H1 (cell line): ENCODE data around the gene ATG5. TPM values are rescaled to one million over a fixed set of nuclear protein-coding genes. Genes with fewer than 3 reads are reported as not detected.
"Not testable (repeated sequence)": the region's sequence is repeated elsewhere in the genome, so short reads cannot be mapped to it uniquely, and the experiment has no call there.

Experiments used
- CTCF ChIA-PET: fragments of 300-600 bp; sonication (Branson Sonifier 250); formaldehyde crosslinking; loops from one replicate; lab custom pipeline; 2021; ENCODE audit not compliant: partially characterized antibody; lab: Charles Lee
- POLR2A ChIA-PET: fragments of 300-600 bp; sonication (Branson Sonifier 250); formaldehyde crosslinking; loops from one replicate; lab custom pipeline; 2021; ENCODE audit warnings: inconsistent platforms; ENCODE audit not compliant: partially characterized antibody; lab: Charles Lee
- DNase-seq, 2 experiments: peaks; one replicate each; pipeline versions ENCODE4 v3.0.0 to v3.0.0-alpha.2; 2010 to 2022; ENCODE audit warnings: low spot score in 2 of 2, low read depth in 1 of 2, mixed read lengths in 1 of 2
- FAIRE-seq: peaks from 2 replicates; lab custom pipeline; 2011; peaks lifted over from hg19 to GRCh38; lab: Jason Lieb, UNC
- H2AFZ ChIP-seq: 2 replicates; pipeline ENCODE4 v1.8.1; 2012; ENCODE audit warnings: low read length, inconsistent platforms
- H2AK5ac ChIP-seq: 2 replicates; pipeline ENCODE4 v1.6.1; 2013; ENCODE audit warnings: low read depth, low read length
- H2BK120ac ChIP-seq: replicated peaks from 2 replicates; pipeline ENCODE3; 2013; ENCODE audit warnings: low read depth, low read length, inconsistent platforms
- H2BK12ac ChIP-seq: 2 replicates; pipeline ENCODE4 v1.6.1; 2013; ENCODE audit warnings: low read depth, low read length
- H2BK15ac ChIP-seq: 2 replicates; pipeline ENCODE4 v1.6.1; 2013; ENCODE audit warnings: low read length
- H2BK20ac ChIP-seq: 2 replicates; pipeline ENCODE4 v1.6.1; 2013; ENCODE audit warnings: low read length
- H2BK5ac ChIP-seq: 2 replicates; pipeline ENCODE4 v1.6.1; 2013; ENCODE audit warnings: low read depth, low read length
- H3K14ac ChIP-seq: 2 replicates; pipeline ENCODE4 v1.6.1; 2013; ENCODE audit warnings: inconsistent platforms; ENCODE audit not compliant: insufficient read length
- H3K18ac ChIP-seq: 2 replicates; pipeline ENCODE4 v1.6.1; 2013; ENCODE audit warnings: low read length; ENCODE audit errors: extremely low read depth
- H3K23ac ChIP-seq: 2 replicates; pipeline ENCODE4 v1.6.1; 2013; ENCODE audit warnings: inconsistent platforms; ENCODE audit not compliant: insufficient read length
- H3K23me2 ChIP-seq: 2 replicates; pipeline ENCODE4 v1.6.1; 2013; ENCODE audit warnings: low read depth, low read length
- H3K27ac ChIP-seq: 2 replicates; pipeline ENCODE4 v1.6.1; 2011; ENCODE audit warnings: low read depth, low read length, inconsistent platforms
- H3K27me3 ChIP-seq, 4 experiments: replicated peaks in 1 of 4; 1 replicate in 1 of 4; 2 replicates in 3 of 4; pipeline versions ENCODE4 v1.6.1 to v1.8.1; 2011 to 2013; ENCODE audit warnings: low read length in 3 of 4, mild to moderate bottlenecking in 3 of 4, inconsistent platforms in 2 of 4, mixed read lengths in 2 of 4, moderate library complexity in 1 of 4; ENCODE audit not compliant: control insufficient read depth in 3 of 4, insufficient read depth in 3 of 4; ENCODE audit errors: extremely low read depth in 1 of 4
- H3K36me3 ChIP-seq, 4 experiments: 2 replicates each; pipeline versions ENCODE4 v1.6.1 to v1.8.1; 2011 to 2013; ENCODE audit warnings: mild to moderate bottlenecking in 4 of 4, low read length in 3 of 4, moderate library complexity in 2 of 4, control low read depth in 1 of 4, inconsistent platforms in 1 of 4; ENCODE audit not compliant: insufficient read depth in 4 of 4, control insufficient read depth in 2 of 4
- H3K4ac ChIP-seq: replicated peaks from 2 replicates; pipeline ENCODE3; 2013; ENCODE audit warnings: low read length, low read depth, mixed read lengths, inconsistent platforms; ENCODE audit not compliant: insufficient read length
- H3K4me1 ChIP-seq, 4 experiments: replicated peaks in 1 of 4; 1 replicate in 1 of 4; 2 replicates in 3 of 4; pipeline versions ENCODE4 v1.6.1 to v1.8.1; 2011 to 2013; ENCODE audit warnings: low read length in 3 of 4, inconsistent platforms in 2 of 4, mixed read lengths in 1 of 4; ENCODE audit not compliant: insufficient read depth in 4 of 4, control insufficient read depth in 3 of 4
- H3K4me2 ChIP-seq, 2 experiments: 2 replicates each; pipeline versions ENCODE4 v1.6.1 to v1.8.1; 2011 to 2013; ENCODE audit warnings: low read depth in 2 of 2, low read length in 2 of 2, control low read depth in 1 of 2, inconsistent platforms in 1 of 2, mild to moderate bottlenecking in 1 of 2; ENCODE audit not compliant: insufficient read depth in 1 of 2
- H3K4me3 ChIP-seq, 4 experiments: fragments of 200-600, 300-600 bp in 1 of 4; sonication (generic), shearing (Covaris generic), sonication (Bioruptor Twin) in 1 of 4; 2 replicates each; pipeline versions ENCODE4 v1.5.1 to v1.8.1; 2011 to 2016; ENCODE audit warnings: low read length in 4 of 4, low read depth in 3 of 4, control low read depth in 2 of 4, inconsistent platforms in 2 of 4, mild to moderate bottlenecking in 2 of 4, mixed read lengths in 1 of 4, moderate library complexity in 1 of 4; ENCODE audit not compliant: insufficient read depth in 2 of 4; ENCODE audit errors: extremely low read depth in 1 of 4
- H3K56ac ChIP-seq: replicated peaks from 2 replicates; pipeline ENCODE3; 2013; ENCODE audit warnings: low read depth, mild to moderate bottlenecking, mixed read lengths, low read length, inconsistent platforms; ENCODE audit not compliant: insufficient read length
- H3K79me1 ChIP-seq: 2 replicates; pipeline ENCODE4 v1.6.1; 2013; ENCODE audit warnings: low read depth, low read length, control low read depth
- H3K79me2 ChIP-seq, 2 experiments: 2 replicates each; pipeline versions ENCODE4 v1.6.1 to v1.8.1; 2012 to 2013; ENCODE audit warnings: low read length in 2 of 2, mild to moderate bottlenecking in 2 of 2, inconsistent platforms in 1 of 2; ENCODE audit not compliant: insufficient read depth in 2 of 2, control insufficient read depth in 1 of 2
- H3K9ac ChIP-seq, 4 experiments: replicated peaks in 1 of 4; 1 replicate in 1 of 4; 2 replicates in 3 of 4; pipeline versions ENCODE4 v1.6.1 to v1.8.1; 2011 to 2013; ENCODE audit warnings: low read depth in 3 of 4, low read length in 3 of 4, control low read depth in 2 of 4, mild to moderate bottlenecking in 2 of 4, moderate library complexity in 2 of 4, inconsistent platforms in 1 of 4; ENCODE audit errors: extremely low read depth in 1 of 4
- H3K9me3 ChIP-seq, 2 experiments: 2 replicates each; pipeline versions ENCODE4 v1.6.1 to v1.8.1; 2012 to 2013; ENCODE audit warnings: mild to moderate bottlenecking in 2 of 2, moderate library complexity in 2 of 2, control low read depth in 1 of 2, inconsistent platforms in 1 of 2, low read depth in 1 of 2, low read length in 1 of 2, mixed read lengths in 1 of 2; ENCODE audit not compliant: insufficient read depth in 2 of 2
- H4K20me1 ChIP-seq, 2 experiments: replicated peaks in 1 of 2; 2 replicates each; pipeline versions ENCODE3 to v1.8.1; 2011 to 2013; ENCODE audit warnings: inconsistent platforms in 2 of 2, low read length in 2 of 2, mild to moderate bottlenecking in 1 of 2; ENCODE audit not compliant: insufficient read depth in 2 of 2, control insufficient read depth in 1 of 2
- H4K5ac ChIP-seq: 2 replicates; pipeline ENCODE4 v1.6.1; 2013; ENCODE audit warnings: low read length, low read depth, mixed read lengths, inconsistent platforms; ENCODE audit not compliant: insufficient read length
- H4K8ac ChIP-seq: 2 replicates; pipeline ENCODE4 v1.8.0; 2013; ENCODE audit warnings: mild to moderate bottlenecking, moderate library complexity, low read length, inconsistent platforms; ENCODE audit not compliant: insufficient read depth; ENCODE audit errors: extremely low read depth
- H4K91ac ChIP-seq: replicated peaks from 2 replicates; pipeline ENCODE3; 2013; ENCODE audit warnings: low read length, mixed read lengths, inconsistent platforms; ENCODE audit not compliant: insufficient read length
- RFX5 ChIP-seq: IDR thresholded peaks from 2 replicates; pipeline ENCODE4 v1.6.1; 2011; ENCODE audit warnings: low read depth, low read length, improper control_type of control experiment, borderline replicate concordance
- SIN3A ChIP-seq, 2 experiments: IDR thresholded peaks in 1 of 2; conservative IDR thresholded peaks in 1 of 2; 2 replicates each; pipeline ENCODE4 v1.6.1; 2011 to 2012; ENCODE audit warnings: low read length in 2 of 2, improper control_type of control experiment in 1 of 2, low read depth in 1 of 2, mild to moderate bottlenecking in 1 of 2
- WGBS, 2 experiments: shearing (Covaris generic) in 1 of 2; methylation state at CpG; one replicate each; pipeline versions ENCODE4 v1.1.6 to v1.1.7; 2013 to 2015; ENCODE audit warnings: low lambda C conversion rate in 2 of 2, mixed read lengths in 2 of 2, inconsistent platforms in 1 of 2, low coverage in 1 of 2, missing lambda C conversion rate in 1 of 2; ENCODE audit not compliant: insufficient replicate concordance in 2 of 2, insufficient coverage in 1 of 2, insufficient read length in 1 of 2; ENCODE audit errors: extremely low coverage in 1 of 2, missing lambda C conversion rate in 1 of 2; 5-methylcytosine and 5-hydroxymethylcytosine counted together
- polyA plus RNA-seq, 7 experiments: library from polyadenylated mRNA; depleted of rRNA in 3 of 7; stranded (reverse) in 5 of 7; unstranded in 2 of 7; fragments of >200 nt in 5 of 7; fragments of 200-250 nt in 2 of 7; gene quantifications; 1 replicate in 5 of 7; 2 replicates in 1 of 7; 4 replicates in 1 of 7; pipeline versions ENCODE4 v1.2.1 to v1.2.3, GENCODE V29; 2011 to 2013; ENCODE audit warnings: missing spikeins in 2 of 7, mixed read lengths in 2 of 7
- total RNA-seq: library from RNA; stranded (reverse); fragmentation: NEBNext Ultra II Directional; extraction: Animal tissue kit (Norgen Biotek cat#: 25700); gene quantifications from 2 replicates; pipeline ENCODE4 v1.2.1, GENCODE V29; 2021

ATG5 gene
- total and polyA plus RNA-seq, 2 of the 8 experiments (the other 6 are each of a cell fraction or from before 2014, with no cell fraction given): 18.2 to 39.0 TPM

DNA sequence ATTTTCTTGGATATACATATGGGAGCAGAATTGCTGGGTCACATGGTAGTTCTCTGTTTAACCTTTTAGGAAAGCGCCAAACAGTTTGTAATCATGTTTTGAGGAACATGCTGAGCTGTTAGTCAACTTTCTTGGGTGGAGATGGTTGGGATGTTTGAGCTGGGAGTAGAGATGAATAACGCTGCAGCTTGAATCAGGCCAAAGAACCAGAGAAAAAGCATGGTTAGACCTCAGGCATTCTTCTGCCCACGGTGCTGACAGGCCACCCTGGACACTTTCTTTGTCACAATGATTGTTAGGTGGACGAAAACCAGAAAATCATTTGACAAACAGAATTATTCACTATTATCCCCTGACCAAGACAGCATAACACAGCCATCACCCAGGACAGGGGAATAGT is 172.6 kb downstream of the ATG5 start (continued):
- TF ChIP-seq SIN3A (conservative IDR thresholded peaks at IDR 0.05 in 1 of 2, IDR thresholded peaks at IDR 0.05 in 1 of 2; ENCODE audit: low read depth in 1 of 2, low read length in 2 of 2) (no peak), RFX5 (no peak)

DNA sequence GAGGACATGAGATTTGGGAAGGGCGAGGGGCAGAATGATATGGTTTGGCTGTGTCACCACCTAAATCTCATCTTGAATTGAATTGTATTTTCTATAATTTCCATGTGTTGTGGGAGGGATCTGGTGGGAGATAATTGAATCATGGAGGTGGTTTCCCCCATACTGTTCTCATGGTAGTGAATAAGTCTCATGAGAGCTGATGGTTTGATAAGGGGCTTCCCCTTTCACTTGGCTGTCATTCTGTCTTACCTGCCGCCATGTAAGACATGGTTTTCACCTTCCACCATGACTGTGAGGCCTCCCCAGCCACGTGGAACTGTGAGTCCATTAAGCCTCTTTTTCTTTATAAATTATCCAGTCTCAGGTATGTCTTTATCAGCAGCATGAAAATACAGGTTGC is 173.1 kb downstream of the ATG5 start:
- H3K18ac ChIP-seq, POLR2A ChIA-PET, H2AFZ ChIP-seq, H3K9me3 ChIP-seq, H4K20me1 ChIP-seq, H2BK120ac ChIP-seq, H3K9ac ChIP-seq, H4K5ac ChIP-seq, H3K56ac ChIP-seq, H2BK15ac ChIP-seq, H4K91ac ChIP-seq, H2BK5ac ChIP-seq, H3K4ac ChIP-seq, H3K27ac ChIP-seq, H3K4me2 ChIP-seq, FAIRE-seq, H4K8ac ChIP-seq, H3K4me1 ChIP-seq, H3K36me3 ChIP-seq, H3K23ac ChIP-seq, H3K79me2 ChIP-seq, H3K27me3 ChIP-seq, H2BK12ac ChIP-seq, H3K14ac ChIP-seq, H3K79me1 ChIP-seq, H3K4me3 ChIP-seq, H2AK5ac ChIP-seq, H3K23me2 ChIP-seq, H2BK20ac ChIP-seq, DNase-seq: not testable (repeated sequence)
- CTCF ChIA-PET: interaction anchor here (0.6 to 2.0 kb wide), 7 partner anchors 10 to 71 kb away, joined by 3 to 6 read pairs (median 4); no protein-coding TSS in a partner anchor
- 87% methylated on average over 3 of the region's 3 CpGs; no CpG with 5 or more reads in 1 of the 2 experiments for WGBS, 2 experiments
